Activated gamma-delta T cell treated with Interleukin-2 at 50 U/mL for 16 hours (primary cell): ENCODE results near the gene ERBB4.
"Not testable (repeated sequence)": the region's sequence is repeated elsewhere in the genome, so short reads cannot be mapped to it uniquely, and the experiment has no call there.

ENCODE experiments used
- DNase-seq: peaks from one replicate; pipeline ENCODE4 v3.0.0-alpha.2; 2020

Gene ERBB4

GRCh38 chr2:211665299-211665698, 873.3 kb downstream of the ERBB4 start:
- DNase-seq, result no peak

- no peak for DNase-seq
Observed at GRCh38 chr2:211664321-211664720, 874.3 kb downstream of the ERBB4 start.

DNA sequence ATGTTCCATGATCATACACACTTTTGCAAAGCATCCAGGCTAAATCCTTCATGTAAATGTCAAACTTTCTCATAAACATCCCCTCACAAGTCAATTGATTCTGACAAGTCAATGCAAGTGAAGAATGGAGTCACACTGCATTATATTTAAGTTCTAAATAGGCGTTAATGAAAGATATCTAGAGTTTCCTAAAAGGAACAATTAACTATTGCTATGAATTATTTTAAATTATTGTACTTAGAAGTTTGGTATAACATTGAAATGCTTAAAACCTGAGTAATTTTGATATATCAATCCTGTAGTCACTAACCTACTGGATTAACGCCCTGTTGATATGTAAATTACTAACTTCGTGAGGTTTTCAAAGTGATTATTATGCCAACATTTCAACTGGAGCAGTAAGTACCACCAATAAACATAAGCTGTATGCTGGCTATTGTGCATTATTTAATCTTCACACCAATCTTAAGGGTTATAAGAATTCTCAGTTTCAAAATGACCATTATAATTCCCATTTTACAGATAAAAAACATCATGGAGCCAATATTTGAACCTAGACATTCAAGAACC, 884.3 kb downstream of the ERBB4 start:
- DNase-seq, result no peak

DNA sequence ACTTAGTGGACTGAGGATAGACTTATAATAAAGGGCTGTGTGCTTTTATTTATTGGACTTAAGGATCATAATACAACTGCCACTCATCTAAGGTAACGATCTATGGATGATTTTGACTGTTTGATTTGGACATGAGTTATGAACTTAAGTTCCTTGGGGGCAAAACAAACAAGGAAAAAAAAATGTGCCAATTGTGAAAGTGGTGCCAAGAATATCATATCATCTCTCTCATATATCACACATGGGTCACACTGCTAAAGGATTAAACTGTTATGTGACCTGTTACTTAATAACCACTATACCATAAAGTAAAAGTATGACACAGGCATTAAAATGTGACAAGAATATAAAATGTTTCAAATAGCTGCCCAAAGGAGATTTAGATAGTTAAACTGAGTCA, 886.3 kb downstream of the ERBB4 start:
- DNase-seq, result no peak

DNA sequence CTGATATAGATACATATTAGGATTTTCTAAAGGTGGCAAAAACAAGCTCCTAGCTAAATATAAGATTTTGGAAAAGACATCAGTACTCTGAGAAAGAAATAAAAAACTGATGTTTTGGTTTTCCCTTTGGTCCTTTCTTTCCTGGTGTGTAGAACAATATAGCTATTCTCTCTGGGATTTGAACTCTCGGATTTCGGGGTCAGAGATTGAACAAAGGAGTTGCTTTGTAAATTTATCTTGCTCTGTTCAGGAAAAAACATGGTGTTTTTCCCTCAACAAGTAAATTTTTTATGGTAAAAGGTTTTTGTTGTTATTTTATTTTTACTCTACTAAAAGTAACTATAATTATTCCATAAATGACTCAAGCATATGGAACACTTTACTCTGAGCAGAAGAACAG, 889.3 kb downstream of the ERBB4 start:
- no peak for DNase-seq

- DNase-seq, result no peak
Observed at GRCh38 chr2:211631503-211631902, 907.1 kb downstream of the ERBB4 start.

- DNase-seq, result no peak
Observed at GRCh38 chr2:211623096-211623495, 915.5 kb downstream of the ERBB4 start.

DNA sequence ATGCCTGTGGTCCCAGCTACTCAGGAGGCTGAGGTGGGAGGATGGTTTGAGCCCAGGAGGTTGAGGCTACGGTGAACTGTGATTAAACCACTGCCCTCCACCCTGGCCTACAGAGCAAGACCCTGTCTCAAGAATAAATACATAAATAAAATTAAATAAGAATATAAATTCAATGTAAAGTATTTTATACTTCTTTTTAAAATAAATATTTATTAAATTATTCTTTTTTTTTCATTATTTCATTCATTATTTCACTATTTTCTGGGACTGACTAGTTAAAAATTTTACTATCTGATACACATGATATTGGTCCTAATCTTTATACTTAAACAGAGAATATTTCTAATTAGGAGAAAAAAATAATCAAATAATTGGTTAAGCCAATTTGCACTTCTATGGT, 917.6 kb downstream of the ERBB4 start:
- no peak for DNase-seq

DNA sequence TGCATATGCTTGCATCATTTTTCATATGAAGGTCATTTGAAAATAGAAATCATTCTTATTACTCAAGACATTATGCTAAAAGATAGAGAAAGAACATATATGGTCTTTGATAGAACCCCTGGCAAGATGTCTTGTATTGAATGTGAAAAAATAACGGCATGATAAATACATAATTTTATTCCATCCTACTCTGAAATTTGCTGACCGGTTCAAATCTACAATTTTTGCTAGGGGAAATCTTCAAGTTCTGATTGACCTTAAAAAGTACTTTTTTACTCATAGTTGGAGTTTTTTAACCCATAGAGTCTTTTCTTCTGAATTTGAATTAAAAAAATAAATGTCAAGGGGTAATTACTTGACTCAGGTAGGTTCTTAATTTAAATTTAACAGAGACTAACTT, 920.8 kb downstream of the ERBB4 start:
- no peak for DNase-seq

DNA sequence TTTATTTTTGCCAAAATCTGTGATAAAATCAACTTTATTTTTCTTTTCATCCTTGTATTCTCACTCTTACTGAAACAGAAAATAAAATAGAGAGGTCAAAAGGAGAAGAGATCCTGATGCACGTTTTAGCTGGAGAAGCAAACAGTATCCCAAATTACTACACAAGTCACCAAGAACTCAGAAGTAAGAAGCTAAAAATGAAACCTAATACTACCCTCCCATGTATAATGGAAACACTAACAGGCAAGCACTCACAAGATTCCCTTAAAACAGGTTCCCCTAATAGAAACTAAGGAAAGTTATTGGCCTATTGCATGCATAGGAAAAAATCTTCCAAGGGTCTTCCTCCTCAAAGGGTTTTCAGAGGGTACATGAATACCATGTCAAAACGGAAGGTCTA, 927.0 kb downstream of the ERBB4 start:
- no peak for DNase-seq

GRCh38 chr2:211611061-211611518, 927.5 kb downstream of the ERBB4 start:
- DNase-seq, result no peak

GRCh38 chr2:211609127-211609526, 929.5 kb downstream of the ERBB4 start:
- no peak for DNase-seq

GRCh38 chr2:211599146-211599545, 939.5 kb downstream of the ERBB4 start:
- DNase-seq, result no peak

DNA sequence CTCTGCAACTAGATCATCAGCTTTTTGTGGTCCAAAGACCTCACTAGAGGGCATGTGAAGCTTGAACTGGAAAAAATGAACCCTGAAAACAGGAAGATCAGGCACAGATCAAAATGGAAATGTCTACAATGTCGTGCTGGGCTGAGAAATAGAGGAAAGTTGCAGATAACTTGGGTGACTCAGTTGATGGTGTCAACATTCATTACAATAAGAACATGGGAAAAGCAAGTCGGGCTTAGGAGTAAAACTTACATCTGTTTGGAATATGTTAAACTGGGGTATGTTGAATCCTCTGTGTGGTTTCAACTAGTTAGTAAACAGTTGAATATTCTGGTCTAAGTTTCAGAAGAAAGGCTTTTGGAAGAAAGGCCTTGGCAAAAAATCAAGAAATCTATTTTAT, 940.4 kb downstream of the ERBB4 start:
- DNase-seq, result no peak

DNA sequence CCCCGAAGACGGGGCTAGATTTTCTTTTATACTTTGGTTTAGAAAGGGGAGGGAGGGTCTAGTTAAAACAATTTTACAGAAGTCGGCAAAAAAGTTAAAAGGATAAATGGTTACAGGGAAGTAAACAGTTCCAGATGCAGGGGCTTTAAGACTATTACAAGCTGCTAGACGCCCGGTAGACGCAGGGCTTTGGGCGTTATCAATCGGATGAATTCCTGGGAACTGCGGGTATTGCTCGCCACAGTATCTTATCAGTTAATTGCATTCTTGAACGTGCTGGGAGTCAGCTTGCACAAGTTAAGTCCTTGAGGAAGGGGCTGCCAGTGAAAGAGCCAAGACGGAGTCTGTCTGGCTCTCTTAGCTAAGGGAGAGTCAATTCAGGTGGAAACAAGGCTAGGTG, 946.6 kb downstream of the ERBB4 start:
- not testable (repeated sequence) for DNase-seq

DNA sequence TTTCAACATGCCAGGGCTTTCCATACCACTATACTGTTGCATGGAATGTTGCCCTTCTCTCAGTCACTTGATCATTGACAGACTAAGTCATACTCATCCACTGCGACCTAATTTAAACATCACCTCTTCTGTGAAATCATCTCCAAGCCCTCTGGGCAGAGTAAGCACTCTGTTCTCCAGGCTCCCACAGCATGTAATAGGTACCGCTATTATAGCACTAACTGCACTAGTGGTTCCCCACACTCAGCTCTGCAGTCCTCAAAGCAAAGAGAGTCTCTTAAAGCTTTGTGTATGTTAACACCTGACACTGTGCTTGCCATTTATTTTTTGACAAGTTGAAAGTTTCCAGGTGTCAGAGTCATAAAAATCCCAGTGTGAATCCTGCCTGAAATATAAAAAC, 947.2 kb downstream of the ERBB4 start:
- no peak for DNase-seq

- no peak for DNase-seq
Observed at GRCh38 chr2:211568439-211568838, 970.2 kb downstream of the ERBB4 start.

GRCh38 chr2:211564441-211564840, 974.2 kb downstream of the ERBB4 start:
- DNase-seq, result no peak

GRCh38 chr2:211545582-211545981, 993.0 kb downstream of the ERBB4 start:
- no peak for DNase-seq

GRCh38 chr2:211534632-211535031, 1004.0 kb downstream of the ERBB4 start:
- DNase-seq, result no peak

DNA sequence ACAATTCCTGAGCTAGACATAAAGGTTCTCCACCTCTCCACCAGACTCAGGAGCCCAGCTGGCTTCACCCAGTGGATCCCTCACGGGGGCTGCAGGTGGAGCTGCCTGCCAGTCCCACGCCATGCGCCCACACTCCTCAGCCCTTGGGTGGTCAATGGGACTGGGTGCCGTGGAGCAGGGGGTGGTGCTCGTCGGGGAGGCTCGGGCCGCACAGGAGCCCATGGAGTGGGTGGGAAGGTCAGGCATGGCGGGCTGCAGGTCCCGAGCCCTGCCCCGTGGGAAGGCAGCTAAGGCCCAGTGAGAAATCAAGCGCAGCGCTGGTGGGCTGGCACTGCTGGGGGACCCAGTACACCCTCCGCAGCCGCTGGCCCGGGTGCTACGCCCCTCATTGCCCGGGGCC, 1014.4 kb downstream of the ERBB4 start:
- not testable (repeated sequence) for DNase-seq

DNA sequence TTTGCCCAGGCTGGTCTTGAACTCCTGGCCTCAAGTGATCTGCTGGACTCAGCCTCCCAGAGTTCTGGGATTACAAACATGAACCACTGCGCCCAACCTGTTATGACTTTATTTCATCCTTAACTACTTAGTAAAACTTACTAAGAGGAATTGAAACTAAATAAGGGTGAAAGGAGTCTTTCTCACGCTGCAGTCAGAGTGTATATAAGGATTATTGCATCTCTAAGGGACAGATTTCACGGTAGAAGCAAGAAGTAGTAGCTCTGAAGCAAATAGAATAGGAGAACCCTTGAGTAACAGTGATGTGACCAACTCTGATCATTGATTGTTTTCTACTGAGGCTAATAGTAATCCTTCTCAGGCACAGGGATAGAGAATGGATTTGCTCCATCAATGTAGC, 1022.1 kb downstream of the ERBB4 start:
- no peak for DNase-seq

GRCh38 chr2:211514049-211514448, 1024.6 kb downstream of the ERBB4 start:
- no peak for DNase-seq

- DNase-seq, result no peak
Observed at GRCh38 chr2:211513446-211513845, 1025.2 kb downstream of the ERBB4 start.

- no peak for DNase-seq
Observed at GRCh38 chr2:211512806-211513205, 1025.8 kb downstream of the ERBB4 start.

DNA sequence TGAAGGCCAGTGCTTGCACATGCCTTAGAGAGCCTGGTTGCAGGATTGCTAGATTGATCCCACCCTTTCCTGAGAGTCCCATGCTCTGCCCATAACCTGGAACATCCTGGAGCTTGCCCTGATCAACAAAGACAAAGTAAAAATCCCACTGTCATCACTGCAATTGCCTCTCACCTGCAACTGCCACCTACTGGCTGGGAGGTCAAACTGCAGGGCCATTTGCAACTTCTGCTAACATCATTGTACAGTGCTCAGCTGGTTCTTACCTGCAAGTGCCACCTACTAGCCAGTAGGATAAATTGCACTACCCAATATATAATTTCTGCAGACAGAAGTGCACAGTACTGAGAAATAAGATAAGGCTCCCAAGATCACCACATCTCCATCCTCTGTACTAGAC, 1034.7 kb downstream of the ERBB4 start:
- DNase-seq, result no peak
